Activated CD4-positive, CD25-positive, alpha-beta regulatory T cell treated with anti-CD3 and anti-CD28 coated beads, Interleukin-2, amount 50 U/mL, for 72 hours (primary cell): ENCODE results near the gene MSANTD1.
A peak's percentile ranks its signal among the peaks of the same experiment; 100 is the strongest.

Experiments used
- DNase-seq: peaks from one replicate; pipeline ENCODE4 v3.0.0; 2021

The MSANTD1 gene

DNA sequence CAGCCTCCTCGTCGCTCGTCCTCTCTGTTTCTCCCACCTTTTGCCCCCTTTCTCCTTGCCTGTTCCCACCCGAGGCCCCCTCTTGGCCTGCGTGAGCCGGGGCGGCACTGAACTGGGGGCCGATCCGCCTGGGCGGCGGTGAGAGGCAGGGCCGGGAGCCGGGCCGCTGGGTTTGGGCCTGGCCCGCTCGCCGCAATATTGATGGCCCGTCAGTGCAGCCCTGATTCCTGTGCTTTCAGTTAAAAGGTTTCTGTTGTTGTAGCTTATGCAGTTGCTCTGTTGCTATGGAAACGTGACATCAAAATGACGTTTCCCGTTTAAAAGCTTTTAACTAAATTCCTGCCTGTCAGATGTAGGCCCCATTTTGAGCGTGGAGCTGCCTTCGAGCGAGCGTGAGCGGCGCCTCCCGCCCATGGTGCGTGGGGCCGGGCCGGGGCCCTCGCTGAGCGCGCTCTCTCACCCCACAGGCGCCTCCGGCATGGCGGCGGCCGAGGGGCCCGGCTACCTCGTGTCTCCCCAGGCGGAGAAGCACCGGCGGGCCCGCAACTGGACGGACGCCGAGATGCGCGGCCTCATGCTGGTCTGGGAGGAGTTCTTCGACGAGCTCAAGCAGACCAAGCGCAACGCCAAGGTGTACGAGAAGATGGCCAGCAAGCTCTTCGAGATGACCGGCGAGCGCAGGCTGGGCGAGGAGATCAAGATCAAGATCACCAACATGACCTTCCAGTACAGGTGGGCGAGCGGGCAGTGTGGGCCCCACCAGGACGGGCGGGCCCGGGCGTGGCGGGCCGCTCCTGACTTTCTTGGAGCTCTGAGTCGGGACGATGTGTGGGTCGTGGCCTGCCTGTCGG, at the start of gene MSANTD1:
TSS of gene MSANTD1 (plus strand) at position 349 of the 851 bp plus-strand sequence. CDS start at position 413, 64 bp downstream.
- no peak for DNase-seq

DNA sequence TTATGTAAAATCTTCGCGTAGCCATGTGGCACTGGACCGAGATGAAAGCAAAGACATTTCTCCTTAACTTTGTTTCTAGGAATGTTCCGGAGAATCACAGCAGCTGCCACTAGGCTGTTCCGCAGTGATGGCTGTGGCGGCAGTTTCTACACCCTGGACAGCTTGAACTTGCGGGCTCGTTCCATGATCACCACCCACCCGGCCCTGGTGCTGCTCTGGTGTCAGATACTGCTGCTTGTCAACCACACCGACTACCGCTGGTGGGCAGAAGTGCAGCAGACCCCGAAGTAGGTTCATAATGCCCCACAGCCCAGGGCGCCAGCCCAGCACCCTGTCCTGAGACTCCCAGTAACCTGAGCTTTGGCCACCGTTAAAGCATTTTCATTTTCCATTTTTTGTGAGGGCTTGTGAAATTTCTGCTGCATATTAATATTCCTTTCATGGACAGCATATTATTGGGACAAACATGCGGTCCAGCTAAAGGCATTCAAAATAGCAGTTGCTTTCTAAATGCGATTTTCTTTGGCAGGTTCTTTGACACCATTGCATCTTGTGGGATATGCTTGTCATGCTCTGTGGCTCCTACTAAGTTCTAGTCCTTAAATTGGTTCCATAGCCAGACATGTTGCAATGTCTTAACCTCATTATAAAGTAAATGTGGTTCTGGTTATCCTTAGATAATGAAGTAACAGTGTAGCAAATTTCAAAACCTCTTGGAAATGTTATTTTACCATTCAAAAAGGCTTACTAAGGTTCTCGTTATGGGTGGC, 49.1 kb upstream of the MSANTD1 start:
- no peak for DNase-seq

DNA sequence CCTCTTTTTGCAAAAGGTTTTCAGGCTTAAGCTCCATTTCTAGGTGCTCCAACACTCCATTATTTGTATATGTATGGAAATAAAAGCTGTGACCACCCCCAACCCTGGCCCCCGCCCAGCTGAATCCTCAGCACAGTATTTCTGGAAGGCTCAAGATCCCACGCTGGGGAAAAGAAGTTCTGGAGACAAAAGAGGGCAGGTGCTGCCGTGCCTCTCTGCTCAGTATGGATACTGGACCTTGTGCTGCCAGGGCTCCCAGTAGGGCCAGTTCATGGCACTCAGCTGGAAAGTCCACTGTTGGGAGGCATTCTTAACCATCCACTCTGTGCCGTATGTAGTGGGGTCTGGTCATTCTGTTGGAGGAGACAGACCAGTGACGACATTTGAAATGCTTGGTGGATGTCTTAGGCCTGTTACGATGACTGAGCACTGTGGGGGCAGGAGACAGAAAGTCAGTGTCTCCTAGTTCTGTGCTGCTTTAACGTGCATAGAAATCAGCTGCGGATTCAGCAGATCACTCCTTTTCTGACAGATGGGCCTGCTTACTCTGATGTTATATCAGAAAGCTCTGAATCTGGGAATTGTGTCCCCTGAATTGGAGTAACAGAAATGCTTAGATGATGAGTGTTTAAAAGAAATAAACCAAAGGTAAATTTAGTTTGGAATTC, 48.4 kb upstream of the MSANTD1 start:
- DNase-seq: no peak

DNA sequence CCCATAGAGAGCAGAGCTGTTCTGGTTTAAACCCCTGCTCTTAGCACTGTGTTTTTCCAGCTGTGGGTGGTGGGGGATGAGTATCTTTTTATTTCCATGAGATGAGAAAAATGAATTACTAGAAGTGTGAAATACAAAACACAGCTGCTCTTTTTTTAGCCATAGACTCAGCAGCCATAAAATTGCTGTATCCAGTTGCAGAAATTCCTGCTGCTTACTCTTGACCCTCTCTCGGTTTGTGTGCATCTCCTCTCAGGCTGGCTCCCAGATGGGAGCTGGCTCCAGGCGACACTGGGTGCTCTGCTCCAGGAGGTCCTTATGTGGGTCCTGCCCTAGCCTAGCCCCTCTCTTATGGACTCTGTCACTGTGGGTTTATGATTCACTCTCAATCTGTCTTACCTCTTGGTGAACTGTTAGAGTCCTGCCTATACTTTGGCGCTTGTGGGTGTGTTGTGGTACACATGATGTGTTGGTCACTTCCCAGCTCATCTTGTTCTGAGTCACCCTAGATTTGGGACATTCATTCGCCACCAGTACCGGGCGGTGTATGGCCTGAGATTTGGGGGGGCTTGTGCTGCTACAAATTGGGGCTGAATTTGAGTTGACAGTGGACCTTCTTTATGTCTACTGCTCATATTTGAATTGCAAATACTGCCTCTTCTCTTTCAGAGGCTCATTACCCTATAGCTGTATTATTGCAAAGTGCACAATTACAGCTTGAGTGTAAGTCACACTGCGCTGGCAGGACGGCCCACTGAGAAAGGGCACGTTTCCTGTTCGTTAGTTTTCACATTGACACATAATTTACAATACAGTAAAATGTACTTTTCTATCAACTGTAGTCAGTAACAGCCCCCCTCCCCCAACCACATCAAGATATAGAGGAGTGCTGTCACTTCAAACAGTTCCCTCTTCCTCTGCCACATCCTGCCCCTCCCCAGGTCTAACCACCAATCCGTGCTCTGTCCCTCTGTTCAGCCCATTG, 46.9 kb upstream of the MSANTD1 start:
- DNase-seq: peak; percentile 68

DNA sequence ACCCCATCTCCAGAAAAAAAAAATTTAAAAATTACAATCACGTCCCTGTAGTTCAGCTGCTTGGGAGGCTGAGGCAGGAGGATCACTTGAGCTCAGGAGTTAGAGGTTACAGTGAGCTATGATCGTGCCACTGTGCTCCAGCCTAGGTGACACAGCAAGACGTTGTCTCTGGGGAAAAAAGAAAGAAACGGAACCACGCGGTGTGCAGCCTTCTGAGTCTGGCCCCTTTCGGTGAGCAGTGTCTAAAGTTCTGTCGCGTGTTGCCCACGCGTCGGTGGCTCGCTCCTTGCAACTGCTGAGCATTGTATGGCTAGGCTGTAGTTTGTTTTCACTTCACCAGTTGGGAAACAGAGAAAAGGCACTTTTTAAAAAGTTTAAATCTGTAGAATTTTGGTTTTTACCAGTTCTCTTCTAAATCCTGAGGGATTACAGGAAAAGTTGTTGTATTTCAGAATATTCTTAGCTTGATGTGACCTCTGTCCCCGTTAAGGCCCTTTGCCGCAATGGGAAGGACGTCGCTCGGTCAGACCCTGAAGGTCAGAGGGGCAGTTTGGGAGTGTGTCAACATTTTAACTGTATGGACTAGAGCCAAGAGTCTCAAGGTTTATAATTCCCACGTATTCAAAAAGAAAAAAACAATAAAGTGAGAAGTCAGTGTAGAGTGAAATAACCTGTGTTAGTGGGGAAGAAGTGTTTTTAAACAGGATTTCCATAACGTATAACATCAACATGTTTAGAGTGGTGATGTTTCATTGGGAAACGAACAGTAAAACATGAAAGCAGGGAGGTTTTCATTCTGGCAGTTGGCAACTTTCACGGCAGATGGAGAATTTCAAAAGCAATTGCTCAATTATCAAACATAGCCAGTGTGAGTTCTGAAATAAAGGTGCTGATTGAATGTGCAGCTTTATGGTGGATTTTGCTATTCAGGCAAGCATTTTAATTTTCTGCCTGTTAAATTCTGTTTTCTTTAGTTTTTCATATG, 45.8 kb upstream of the MSANTD1 start:
- peak; percentile 39 for DNase-seq

DNA sequence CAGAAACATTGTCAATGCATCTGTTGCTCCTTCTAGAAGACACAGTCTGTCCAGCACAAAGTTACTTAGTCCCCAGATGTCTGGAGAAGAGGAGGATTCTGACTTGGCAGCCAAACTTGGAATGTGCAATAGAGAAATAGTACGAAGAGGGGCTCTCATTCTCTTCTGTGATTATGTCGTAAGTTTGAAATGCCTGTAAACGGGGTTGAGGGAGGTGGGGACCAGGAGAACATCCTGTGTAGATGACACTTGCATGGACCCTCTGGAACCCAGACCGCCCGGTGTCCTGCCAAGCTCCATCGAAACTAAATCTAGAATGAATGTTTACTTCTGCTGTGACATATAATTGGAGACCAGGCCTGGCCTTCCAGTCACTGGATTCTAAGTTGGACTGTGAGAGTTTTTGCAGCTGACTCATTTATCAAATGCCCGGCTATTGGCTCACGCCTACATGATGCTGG, 45.0 kb upstream of the MSANTD1 start:
- no peak for DNase-seq

DNA sequence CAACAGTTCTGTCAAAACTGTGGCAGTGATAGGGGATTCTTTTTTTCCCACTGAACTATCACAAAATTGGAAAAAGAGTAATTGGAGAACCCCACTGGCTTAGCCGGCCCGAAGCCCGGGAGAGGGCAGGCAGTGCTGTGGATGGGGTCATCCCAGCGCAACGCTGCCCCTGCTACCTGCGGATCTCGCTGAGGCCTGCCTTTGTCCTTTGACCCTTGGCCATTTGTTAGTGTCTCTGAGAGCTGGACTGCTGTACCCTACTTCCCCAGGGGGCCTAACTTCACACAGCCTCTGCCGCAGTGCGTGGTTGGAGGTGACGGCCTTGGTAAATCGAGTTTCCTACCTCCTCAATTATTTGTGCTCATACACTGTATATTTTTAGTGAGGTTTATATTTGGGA, 43.0 kb upstream of the MSANTD1 start:
- DNase-seq: no peak

DNA sequence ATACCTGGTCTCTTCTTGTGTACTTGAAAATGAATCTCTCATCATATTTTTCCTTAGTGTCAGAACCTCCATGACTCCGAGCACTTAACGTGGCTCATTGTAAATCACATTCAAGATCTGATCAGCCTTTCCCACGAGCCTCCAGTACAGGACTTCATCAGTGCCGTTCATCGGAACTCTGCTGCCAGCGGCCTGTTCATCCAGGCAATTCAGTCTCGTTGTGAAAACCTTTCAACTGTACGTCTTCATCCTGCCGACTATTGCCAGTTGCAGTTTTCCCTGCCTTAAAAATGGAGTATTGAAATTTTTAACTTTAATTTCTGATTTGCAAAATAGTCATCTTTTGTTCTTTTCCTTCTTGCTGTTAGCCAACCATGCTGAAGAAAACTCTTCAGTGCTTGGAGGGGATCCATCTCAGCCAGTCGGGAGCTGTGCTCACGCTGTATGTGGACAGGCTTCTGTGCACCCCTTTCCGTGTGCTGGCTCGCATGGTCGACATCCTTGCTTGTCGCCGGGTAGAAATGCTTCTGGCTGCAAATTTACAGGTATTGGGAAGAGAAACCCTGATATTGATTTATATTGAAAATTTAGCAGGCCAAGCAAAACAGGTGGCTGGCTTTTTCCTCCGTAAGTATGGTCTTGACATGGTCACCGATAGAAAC, 42.4 kb upstream of the MSANTD1 start:
- DNase-seq: no peak

DNA sequence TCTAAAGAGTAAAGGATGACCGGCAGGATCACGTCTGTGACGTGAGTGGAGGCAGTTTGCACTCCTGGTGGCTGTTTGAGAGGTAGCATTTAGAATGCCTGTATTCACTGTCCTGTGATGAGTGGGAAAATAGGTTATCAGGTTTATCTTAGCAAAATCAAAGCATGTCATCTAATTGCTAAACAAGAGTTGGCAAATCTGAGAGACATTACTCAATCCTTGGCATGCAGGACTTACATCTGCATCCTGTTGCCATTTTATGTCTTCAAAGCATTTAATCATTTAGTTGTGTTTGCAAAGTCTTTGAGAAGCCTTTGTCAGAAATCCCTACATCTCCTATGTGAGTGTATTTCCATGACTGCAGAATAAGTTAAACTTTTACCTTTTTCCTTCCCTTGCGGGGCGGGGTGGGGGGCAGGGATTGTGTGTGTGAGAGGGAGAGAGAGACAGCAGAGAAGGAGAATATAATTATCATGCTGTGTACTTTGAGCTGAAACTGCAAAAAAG, 41.4 kb upstream of the MSANTD1 start:
- DNase-seq: no peak

DNA sequence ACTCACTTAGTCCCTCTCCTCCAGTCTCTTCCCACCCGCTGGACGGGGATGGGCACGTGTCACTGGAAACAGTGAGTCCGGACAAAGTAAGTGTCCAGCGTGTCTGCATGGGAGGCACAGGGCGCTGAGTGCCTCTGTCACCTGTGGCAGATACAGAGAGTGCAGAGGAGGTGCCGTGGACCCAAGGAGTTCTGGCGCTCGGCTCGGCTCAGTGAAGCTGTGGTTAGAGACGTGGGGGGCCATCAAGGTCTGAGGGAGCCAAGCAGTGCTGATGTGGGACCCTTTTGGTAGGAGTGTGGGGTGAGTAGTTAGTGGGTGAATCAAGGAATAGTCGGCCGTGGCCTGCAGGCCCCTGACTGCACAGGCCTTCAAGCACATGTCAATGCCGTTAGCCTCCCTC, 40.1 kb upstream of the MSANTD1 start:
- DNase-seq: no peak

DNA sequence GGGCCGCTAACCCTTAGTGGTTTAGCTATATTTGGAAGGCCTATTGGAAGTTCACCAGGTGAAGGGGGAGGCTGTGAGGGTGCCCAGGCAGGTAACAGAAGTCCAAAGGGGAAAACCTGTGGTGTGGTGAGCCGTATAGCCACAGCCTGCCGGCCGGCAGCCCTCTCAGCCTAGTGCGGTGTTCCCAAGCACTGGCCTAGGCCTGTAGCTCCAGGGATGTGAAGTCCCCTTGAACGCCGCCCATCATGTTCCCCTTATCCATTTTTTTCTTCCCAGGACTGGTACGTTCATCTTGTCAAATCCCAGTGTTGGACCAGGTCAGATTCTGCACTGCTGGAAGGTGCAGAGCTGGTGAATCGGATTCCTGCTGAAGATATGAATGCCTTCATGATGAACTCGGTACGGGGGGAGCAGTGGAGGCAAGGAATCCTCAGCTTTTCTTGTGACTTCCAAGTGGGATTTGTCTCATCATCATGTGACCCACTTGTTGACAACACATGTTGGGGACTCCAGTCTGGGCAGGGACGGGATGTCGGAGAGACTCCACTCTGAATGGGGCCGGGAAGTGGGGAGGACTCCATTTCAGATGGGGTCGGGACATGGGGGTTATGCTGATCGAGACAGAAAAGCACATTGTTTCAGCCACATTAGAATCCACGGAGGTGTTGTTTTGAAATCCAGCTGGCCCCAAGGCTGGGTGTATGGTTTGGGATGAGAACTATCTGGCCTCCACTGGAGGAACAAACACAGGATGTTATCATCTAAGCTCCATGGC, 39.2 kb upstream of the MSANTD1 start:
- no peak for DNase-seq

DNA sequence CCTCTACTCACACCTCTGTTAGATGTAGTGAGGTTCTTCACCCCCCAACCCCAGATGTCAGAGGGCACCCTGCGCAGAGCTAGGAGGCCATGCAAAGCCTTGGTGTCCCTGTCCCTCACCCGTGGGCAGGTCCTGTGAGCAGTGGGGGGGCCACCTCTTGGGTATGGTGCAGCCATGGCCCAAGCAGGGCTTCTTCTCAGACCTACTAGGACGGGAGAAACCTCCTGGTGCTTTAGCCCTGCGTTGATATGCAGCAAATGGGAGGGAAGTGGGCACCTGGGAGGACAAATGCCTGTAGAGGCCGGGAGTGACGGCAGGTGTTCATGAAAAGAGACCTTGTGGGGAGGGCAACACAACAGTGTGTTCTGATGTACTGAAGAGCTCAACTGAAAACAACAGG, 38.5 kb upstream of the MSANTD1 start:
- no peak for DNase-seq

DNA sequence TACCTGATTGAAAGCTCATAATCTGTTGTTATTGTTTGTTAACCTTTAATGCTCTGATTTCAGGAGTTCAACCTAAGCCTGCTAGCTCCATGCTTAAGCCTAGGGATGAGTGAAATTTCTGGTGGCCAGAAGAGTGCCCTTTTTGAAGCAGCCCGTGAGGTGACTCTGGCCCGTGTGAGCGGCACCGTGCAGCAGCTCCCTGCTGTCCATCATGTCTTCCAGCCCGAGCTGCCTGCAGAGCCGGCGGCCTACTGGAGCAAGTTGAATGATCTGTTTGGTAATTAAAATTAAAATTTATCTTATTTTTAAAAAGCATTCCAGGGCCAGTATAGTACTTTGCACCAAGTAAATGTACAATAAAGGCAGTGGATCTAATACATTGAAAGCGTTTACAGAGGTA, 37.1 kb upstream of the MSANTD1 start:
- DNase-seq: no peak

DNA sequence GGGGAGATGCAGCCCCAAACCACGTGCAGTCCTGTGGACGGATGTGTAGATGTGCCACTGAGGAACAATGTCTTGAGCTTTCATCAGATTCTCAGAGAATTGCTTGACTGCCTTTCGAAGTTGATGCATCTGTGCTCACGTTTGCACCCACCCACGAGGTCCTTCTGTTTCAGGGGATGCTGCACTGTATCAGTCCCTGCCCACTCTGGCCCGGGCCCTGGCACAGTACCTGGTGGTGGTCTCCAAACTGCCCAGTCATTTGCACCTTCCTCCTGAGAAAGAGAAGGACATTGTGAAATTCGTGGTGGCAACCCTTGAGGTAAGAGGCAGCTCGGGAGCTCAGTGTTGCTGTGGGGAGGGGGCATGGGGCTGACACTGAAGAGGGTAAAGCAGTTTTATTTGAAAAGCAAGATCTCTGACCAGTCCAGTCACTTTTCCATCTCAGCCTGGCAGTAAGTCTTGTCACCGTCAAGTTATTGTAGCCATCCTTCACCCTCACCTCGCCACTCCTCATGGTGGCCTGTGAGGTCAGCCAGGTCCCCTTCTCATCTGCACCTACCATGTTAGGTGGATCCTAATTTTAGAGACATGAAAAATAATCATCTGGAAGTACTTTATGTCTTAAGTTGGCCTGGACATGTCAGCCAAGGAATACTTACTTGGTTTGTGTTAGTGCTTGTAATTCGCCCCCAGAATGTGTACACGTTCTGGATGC, 36.4 kb upstream of the MSANTD1 start:
- DNase-seq: no peak

DNA sequence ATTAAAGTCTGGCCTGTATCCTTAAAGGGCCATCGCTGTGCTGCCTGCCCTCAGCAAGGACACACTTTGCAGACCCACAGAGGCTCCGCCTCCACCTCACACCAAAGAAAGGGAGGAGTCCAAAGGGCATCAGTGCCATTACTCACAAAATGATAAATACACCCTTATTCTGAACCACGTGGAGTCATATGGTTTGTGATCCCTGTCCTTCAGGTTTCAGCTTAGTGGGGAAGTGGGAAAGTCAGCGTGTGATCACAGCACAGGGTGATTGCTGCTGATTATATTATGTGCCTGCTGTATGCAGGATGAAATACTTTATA, 35.9 kb upstream of the MSANTD1 start:
- no peak for DNase-seq

DNA sequence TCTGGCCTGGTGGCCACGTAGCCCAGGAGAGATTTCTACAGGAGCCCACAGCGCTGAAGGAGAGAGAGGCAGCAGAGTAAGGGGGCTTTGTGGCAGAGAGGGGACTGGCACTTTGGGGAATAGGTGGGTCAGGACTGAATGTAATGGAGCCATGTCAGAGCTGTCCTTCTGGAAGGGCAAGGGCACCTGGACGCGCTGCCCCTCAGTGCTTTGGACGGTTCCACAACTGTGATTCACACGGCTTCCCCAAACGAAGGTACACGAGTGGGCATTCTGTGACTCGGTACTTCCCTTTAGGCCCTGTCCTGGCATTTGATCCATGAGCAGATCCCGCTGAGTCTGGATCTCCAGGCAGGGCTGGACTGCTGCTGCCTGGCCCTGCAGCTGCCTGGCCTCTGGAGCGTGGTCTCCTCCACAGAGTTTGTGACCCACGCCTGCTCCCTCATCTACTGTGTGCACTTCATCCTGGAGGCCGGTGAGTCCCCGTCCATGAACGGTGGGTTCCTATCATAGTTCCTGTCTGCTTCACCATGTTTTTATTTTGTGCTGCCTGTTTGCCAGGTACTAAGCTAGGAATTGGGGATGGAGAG, 35.2 kb upstream of the MSANTD1 start:
- DNase-seq: no peak

DNA sequence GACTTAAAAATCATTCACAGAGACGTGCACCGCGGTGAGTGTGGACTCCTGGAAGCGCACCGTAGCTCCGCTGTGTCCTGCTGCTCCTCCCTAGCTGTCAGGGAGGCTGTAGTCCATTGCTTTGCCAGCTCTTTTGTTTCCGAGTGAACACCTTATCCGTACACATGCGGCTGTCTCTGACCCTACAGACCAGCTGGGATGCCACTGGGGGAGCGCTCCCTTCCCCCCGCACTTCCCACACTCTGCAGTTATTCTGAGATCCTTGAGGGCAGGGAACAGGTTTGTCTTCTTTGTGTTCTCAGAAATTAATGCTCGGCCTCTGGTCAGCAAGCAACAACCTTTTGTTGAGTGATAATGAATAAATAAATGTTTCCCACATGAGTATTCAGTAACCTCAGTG, 33.7 kb upstream of the MSANTD1 start:
- DNase-seq: no peak

DNA sequence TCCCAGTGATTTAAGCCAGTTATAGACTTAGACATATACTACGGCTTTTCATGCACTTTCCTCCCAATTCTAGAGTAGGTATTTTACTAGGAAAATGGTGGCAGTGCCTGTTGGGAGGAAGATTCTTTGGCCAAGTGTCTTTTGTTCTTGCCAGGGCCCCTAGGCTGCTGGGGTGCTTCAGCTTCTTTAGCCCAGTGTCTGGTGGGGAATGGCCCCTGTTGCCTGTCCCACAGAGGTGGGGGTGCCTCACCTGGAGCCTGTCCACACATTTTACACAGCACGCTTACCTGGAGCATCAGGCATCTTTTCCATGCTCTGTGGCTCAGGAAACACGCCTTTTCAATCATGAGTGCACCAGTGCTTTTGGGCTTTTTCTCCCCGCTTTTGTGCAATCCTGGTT, 33.2 kb upstream of the MSANTD1 start:
- no peak for DNase-seq

DNA sequence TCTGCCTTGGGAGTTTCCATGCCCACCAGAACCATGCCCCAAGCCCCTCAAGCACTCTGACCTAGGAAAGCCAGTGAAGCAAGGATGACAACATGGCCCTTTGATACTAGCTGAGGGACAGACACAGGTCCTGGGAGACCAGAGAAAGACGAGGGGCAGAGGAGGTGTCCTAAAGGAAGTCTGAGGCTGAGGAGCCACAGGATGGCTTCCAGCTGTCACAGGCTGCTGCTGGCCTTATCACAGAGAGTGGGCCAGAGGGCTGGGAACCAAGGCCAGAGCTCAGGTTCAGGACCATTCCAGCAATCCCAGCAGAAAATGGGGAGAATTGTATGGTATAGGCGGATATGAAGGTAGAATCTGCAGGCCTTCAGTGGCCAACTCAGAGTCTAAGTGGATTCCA, 31.7 kb upstream of the MSANTD1 start:
- DNase-seq: no peak
